K562 (cell line): ENCODE measurements around the gene TACR2. TPM values are rescaled to one million over a fixed set of nuclear protein-coding genes. Genes with fewer than 3 reads are reported as not detected.

Experiments used
- CREBBP ChIP-seq: IDR thresholded peaks from one replicate; pipeline ENCODE4 v1.6.1; 2012; ENCODE audit warnings: low read depth, mild to moderate bottlenecking, control low read depth, inconsistent platforms, low read length
- ELK1 ChIP-seq: sonication (generic); formaldehyde crosslinking; IDR thresholded peaks from 2 replicates; pipeline ENCODE4 v1.8.1; 2022; ENCODE audit warnings: missing genetic modification reagents
- EWSR1 ChIP-seq: fragments of 450-650 bp; IDR thresholded peaks from 2 replicates; pipeline ENCODE4 v1.6.1; 2018; ENCODE audit warnings: borderline replicate concordance, mild to moderate bottlenecking, low read depth, moderate library complexity; ENCODE audit not compliant: partially characterized antibody
- GTF2A2 ChIP-seq: IDR thresholded peaks from 2 replicates; pipeline ENCODE4 v1.6.1; 2016; ENCODE audit warnings: mild to moderate bottlenecking, missing genetic modification characterization, missing compliant biosample characterization
- HMG20A ChIP-seq: fragments of 450-650 bp; formaldehyde crosslinking; conservative IDR thresholded peaks from 2 replicates; pipeline ENCODE4 v1.4.0; 2020; ENCODE audit warnings: mild to moderate bottlenecking, mixed read lengths
- HSF4 ChIP-seq: fragments of 250-450 bp; sonication (Bioruptor Pico); IDR thresholded peaks from 2 replicates; pipeline ENCODE4 v2.1.2; 2022; ENCODE audit warnings: mild to moderate bottlenecking, moderate library complexity, borderline replicate concordance
- IRF9 ChIP-seq: fragments of 450-650 bp; IDR thresholded peaks from 2 replicates; pipeline ENCODE4 v1.6.1; 2016; ENCODE audit warnings: missing biosample characterization, missing genetic modification characterization
- JUNB ChIP-seq: fragments of 450-650 bp; formaldehyde crosslinking; conservative IDR thresholded peaks from 2 replicates; pipeline ENCODE4 v1.4.0; 2020; ENCODE audit warnings: mild to moderate bottlenecking
- L3MBTL2 ChIP-seq: fragments of 450-650 bp; IDR thresholded peaks from 2 replicates; pipeline ENCODE4 v1.6.1; 2016; ENCODE audit warnings: mild to moderate bottlenecking, moderate library complexity
- MAFF ChIP-seq: IDR thresholded peaks from 2 replicates; pipeline ENCODE4 v1.6.1; 2012; ENCODE audit warnings: low read length, improper control_type of control experiment
- MIER1 ChIP-seq: fragments of 450-650 bp; IDR thresholded peaks from 2 replicates; pipeline ENCODE4 v1.6.1; 2016; ENCODE audit warnings: antibody characterized with exemption, mild to moderate bottlenecking, low read depth
- MXI1 ChIP-seq: IDR thresholded peaks from 2 replicates; pipeline ENCODE4 v1.6.1; 2011; ENCODE audit warnings: low read depth, mild to moderate bottlenecking, improper control_type of control experiment, low read length
- MYC ChIP-seq, 2 experiments: fragments of 250-450 bp in 1 of 2; sonication (Bioruptor Pico) in 1 of 2; IDR thresholded peaks; 2 replicates each; pipeline versions ENCODE4 v1.5.1 to v1.6.1; 2012 to 2021; ENCODE audit warnings: low read depth in 2 of 2, borderline replicate concordance in 1 of 2, improper control_type of control experiment in 1 of 2, low read length in 1 of 2, mild to moderate bottlenecking in 1 of 2, moderate library complexity in 1 of 2
- POLR2G ChIP-seq: fragments of 200-400 bp; formaldehyde crosslinking; IDR thresholded peaks from 2 replicates; pipeline ENCODE4 v1.6.1; 2017; ENCODE audit warnings: low read depth, mild to moderate bottlenecking, antibody characterized with exemption, low read length, moderate library complexity
- PURB ChIP-seq: sonication (generic); formaldehyde crosslinking; IDR thresholded peaks from 2 replicates; pipeline ENCODE4 v1.9.0; 2021; ENCODE audit warnings: low read depth, mild to moderate bottlenecking, missing genetic modification reagents
- SPI1 ChIP-seq: IDR thresholded peaks from 2 replicates; pipeline ENCODE4 v1.6.1; 2011; ENCODE audit warnings: low read depth, low read length, control low read depth, borderline replicate concordance
- XRCC5 ChIP-seq: fragments of 200-400 bp; formaldehyde crosslinking; IDR thresholded peaks from 2 replicates; pipeline ENCODE4 v1.6.1; 2017; ENCODE audit warnings: low read depth, mild to moderate bottlenecking, low read length
- ZKSCAN3 ChIP-seq: fragments of 250-450 bp; sonication (Bioruptor Pico); IDR thresholded peaks from 2 replicates; pipeline ENCODE4 v1.4.0; 2020
- ZMIZ1 ChIP-seq, 2 experiments: fragments of 150-350 bp in 1 of 2; IDR thresholded peaks; 2 replicates each; pipeline ENCODE4 v1.6.1; 2012 to 2016; ENCODE audit warnings: low read depth in 2 of 2, low read length in 2 of 2, mild to moderate bottlenecking in 1 of 2, moderate library complexity in 1 of 2
- polyA plus RNA-seq, 8 experiments: library from polyadenylated mRNA; depleted of rRNA in 4 of 8; stranded (reverse) in 5 of 8; unstranded in 3 of 8; fragments of >200 nt; fragmentation: Nextera tagmentation in 2 of 8; fragmentation: Illumina TruSeq in 1 of 8; extraction: Ambion mirVana in 2 of 8; extraction: Trizol in 1 of 8; gene quantifications; 2 replicates each; pipeline versions ENCODE4 v1.2.1 to v1.2.3, GENCODE V29; 2011 to 2014; ENCODE audit warnings: inconsistent platforms in 1 of 8, missing spikeins in 1 of 8
- total RNA-seq, 7 experiments: library from RNA; depleted of rRNA in 6 of 7; stranded (reverse); fragments of >200 nt in 6 of 7; fragmentation: Illumina TruSeq in 2 of 7; extraction: Trizol in 2 of 7; gene quantifications; 2 replicates each; pipeline versions ENCODE4 v1.2.1 to v1.2.3, GENCODE V29; 2011 to 2021; ENCODE audit warnings: low replicate concordance in 1 of 7
- TF ChIP-seq, protein P1 (sequence below): fragments of 250-450 bp; sonication (Bioruptor Pico); IDR thresholded peaks from 2 replicates; pipeline ENCODE4 v1.8.0; 2022; ENCODE audit warnings: moderate library complexity, mild to moderate bottlenecking, inconsistent platforms

Gene TACR2
- total and polyA plus RNA-seq, 9 of the 15 experiments (the other 6 are each of a cell fraction or from before 2014, with no cell fraction given): not detected

GRCh38 chr10:69408318-69409175 lies 8.2 kb downstream of the TACR2 start (continued):
- TF ChIP-seq, protein P1, sequence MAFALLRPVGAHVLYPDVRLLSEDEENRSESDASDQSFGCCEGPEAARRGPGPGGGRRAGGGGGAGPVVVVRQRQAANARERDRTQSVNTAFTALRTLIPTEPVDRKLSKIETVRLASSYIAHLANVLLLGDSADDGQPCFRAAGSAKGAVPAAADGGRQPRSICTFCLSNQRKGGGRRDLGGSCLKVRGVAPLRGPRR (CRISPR knock-in tag): 0 out of 2 replicates have a peak, but pooled peaks have one; percentile 8
- TF ChIP-seq JUNB: no peak
- peak; percentile 73; the same call in 1 of the 2 replicates for TF ChIP-seq MIER1
- no peak for TF ChIP-seq MAFF
- TF ChIP-seq GTF2A2 (tag): no peak
- no peak for TF ChIP-seq MXI1
- peak; percentile 48 for TF ChIP-seq MYC (IDR thresholded peaks at IDR 0.05; ENCODE audit: low read depth, low read length)
- TF ChIP-seq MYC (CRISPR knock-in tag; IDR thresholded peaks at IDR 0.05; ENCODE audit: borderline replicate concordance, low read depth): no peak
- no peak for TF ChIP-seq CREBBP
- TF ChIP-seq IRF9 (tag): no peak
- TF ChIP-seq XRCC5: peak; percentile 20
- TF ChIP-seq L3MBTL2: peak; percentile 91
- no peak for TF ChIP-seq PURB (CRISPR knock-in tag)
- TF ChIP-seq EWSR1: no peak
- TF ChIP-seq POLR2G: peak; percentile 83
- TF ChIP-seq ZMIZ1 (IDR thresholded peaks at IDR 0.05; ENCODE audit: low read depth in 2 of 2, low read length in 2 of 2): no peak; a peak in 1 of 4 replicates
- no peak for TF ChIP-seq ZKSCAN3 (CRISPR knock-in tag)
- no peak for TF ChIP-seq HSF4 (CRISPR knock-in tag)
- no peak for TF ChIP-seq ELK1 (CRISPR knock-in tag)
- 0 out of 2 replicates have a peak, but pooled peaks have one; percentile 10 for TF ChIP-seq SPI1
- no peak for TF ChIP-seq HMG20A
